ENCODE measurements around the gene SLC9A1.
A peak's percentile ranks its signal among the peaks of the same experiment; 100 is the strongest.

SLC9A1 gene

GRCh38 chr1:27147842-27148518, 6.9 kb downstream of the SLC9A1 start:
- Histone ChIP-seq H3K27ac (peak overlapping the region; percentile 60), H3K4me1 (ENCODE audit: control insufficient read depth in 1 of 2, insufficient read depth in 1 of 2, low read depth in 1 of 2, low read length in 1 of 2) (peaks cover 31 to 47% of the 10 kb centered on the region in 2 experiments), H3K4me3 (ENCODE audit: low read depth in 1 of 2, low read length in 1 of 2) (no peak overlapping the region), H3K27me3 (no peaks in the 10 kb centered on the region), H3K36me3 (peaks cover 23% of the 10 kb centered on the region), H3K9me3 (no peaks in the 10 kb centered on the region)
- TF ChIP-seq CTCF (IDR thresholded peaks at IDR 0.05): no peak

GRCh38 chr1:27145934-27146354, 9.0 kb downstream of the SLC9A1 start:
- peak overlapping the region; percentile 40 for H3K27ac ChIP-seq
- no peak for TF ChIP-seq CTCF (IDR thresholded peaks at IDR 0.05)
- no peak overlapping the region for H3K4me3 ChIP-seq (ENCODE audit: low read depth in 1 of 2, low read length in 1 of 2)
- peaks cover 32 to 47% of the 10 kb centered on the region in 2 experiments for H3K4me1 ChIP-seq (ENCODE audit: control insufficient read depth in 1 of 2, insufficient read depth in 1 of 2, low read depth in 1 of 2, low read length in 1 of 2)
- H3K36me3 ChIP-seq: peaks cover 23% of the 10 kb centered on the region
- H3K27me3 ChIP-seq: no peaks in the 10 kb centered on the region
- no peaks in the 10 kb centered on the region for H3K9me3 ChIP-seq

- no peak for TF ChIP-seq CTCF (IDR thresholded peaks at IDR 0.05)
- Histone ChIP-seq H3K4me3 (ENCODE audit: low read depth in 1 of 2, low read length in 1 of 2) (no peak overlapping the region), H3K27ac (peak overlapping the region; percentile 40), H3K4me1 (ENCODE audit: control insufficient read depth in 1 of 2, insufficient read depth in 1 of 2, low read depth in 1 of 2, low read length in 1 of 2) (peaks cover 40 to 47% of the 10 kb centered on the region in 2 experiments), H3K9me3 (no peaks in the 10 kb centered on the region), H3K36me3 (peaks cover 17% of the 10 kb centered on the region), H3K27me3 (no peaks in the 10 kb centered on the region)
These were observed 9.8 kb downstream of the SLC9A1 start for GRCh38 chr1:27144920-27145661.

GRCh38 chr1:27144049-27144748, 10.7 kb downstream of the SLC9A1 start:
- no peaks in the 10 kb centered on the region for H3K9me3 ChIP-seq
- TF ChIP-seq CTCF (IDR thresholded peaks at IDR 0.05): no peak
- no peaks in the 10 kb centered on the region for H3K27me3 ChIP-seq
- H3K27ac ChIP-seq: no peak overlapping the region
- peaks cover 17% of the 10 kb centered on the region for H3K36me3 ChIP-seq
- no peak overlapping the region for H3K4me3 ChIP-seq (ENCODE audit: low read depth in 1 of 2, low read length in 1 of 2)
- peaks cover 40 to 47% of the 10 kb centered on the region in 2 experiments for H3K4me1 ChIP-seq (ENCODE audit: control insufficient read depth in 1 of 2, insufficient read depth in 1 of 2, low read depth in 1 of 2, low read length in 1 of 2)

- Histone ChIP-seq H3K4me1 (ENCODE audit: control insufficient read depth in 1 of 2, insufficient read depth in 1 of 2, low read depth in 1 of 2, low read length in 1 of 2) (peaks cover 42 to 48% of the 10 kb centered on the region in 2 experiments), H3K27me3 (no peaks in the 10 kb centered on the region), H3K4me3 (ENCODE audit: low read depth in 1 of 2, low read length in 1 of 2) (no peak overlapping the region), H3K27ac (peak overlapping the region; percentile 99), H3K9me3 (no peaks in the 10 kb centered on the region), H3K36me3 (peaks cover 17% of the 10 kb centered on the region)
- TF ChIP-seq CTCF (IDR thresholded peaks at IDR 0.05): no peak
These were observed 11.5 kb downstream of the SLC9A1 start for GRCh38 chr1:27143401-27143800.

All from neutrophil (primary cell).